EH (cell line): ENCODE measurements around the gene MTREX.

Experiments
- DNase-seq: peaks from one replicate; pipeline ENCODE4 v3.0.0-alpha.2; 2015; ENCODE audit warnings: low read depth

MTREX gene

GRCh38 chr5:55383254-55383653 lies 75.5 kb downstream of the MTREX start:
- no peak for DNase-seq

DNA sequence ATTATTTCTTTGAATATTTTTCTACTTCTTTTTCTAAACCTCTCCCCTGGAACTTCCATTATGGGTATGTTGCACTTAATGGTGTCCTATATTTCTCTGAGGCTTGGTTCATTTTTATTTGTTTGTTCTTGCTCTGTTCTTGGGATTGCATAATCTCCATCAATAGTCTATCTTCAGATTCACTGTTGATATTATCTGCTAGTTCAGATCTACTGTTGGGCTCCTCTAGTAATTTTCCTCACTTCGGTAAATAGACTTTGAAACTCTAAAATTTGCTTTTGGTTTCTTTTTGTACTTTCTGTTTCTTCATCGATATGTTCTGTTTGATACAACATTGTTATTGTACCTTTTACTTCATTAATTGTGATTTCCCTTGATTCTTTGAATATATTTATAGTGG lies 76.3 kb downstream of the MTREX start:
- no peak for DNase-seq

- no peak for DNase-seq
Observed at GRCh38 chr5:55385227-55385626, 77.4 kb downstream of the MTREX start.

DNA sequence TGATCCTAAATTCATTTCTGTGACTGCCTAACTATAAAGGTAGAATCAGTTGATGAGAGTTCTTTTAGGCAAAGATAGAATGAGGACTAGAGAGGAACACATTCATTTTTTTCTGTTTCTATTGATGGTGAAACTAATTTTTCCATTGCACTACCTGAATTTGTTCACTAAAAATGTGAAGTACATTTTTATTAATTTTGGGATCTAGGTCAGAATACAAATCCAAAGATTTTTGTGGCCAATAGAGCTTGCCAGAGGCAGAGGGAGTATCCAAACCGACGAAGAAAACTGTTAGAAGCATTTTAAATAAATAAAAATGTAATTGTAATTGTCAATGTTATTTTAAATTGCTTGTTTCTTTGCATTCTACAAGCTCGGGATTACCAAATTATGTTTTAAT lies 78.1 kb downstream of the MTREX start:
- DNase-seq, result no peak

DNA sequence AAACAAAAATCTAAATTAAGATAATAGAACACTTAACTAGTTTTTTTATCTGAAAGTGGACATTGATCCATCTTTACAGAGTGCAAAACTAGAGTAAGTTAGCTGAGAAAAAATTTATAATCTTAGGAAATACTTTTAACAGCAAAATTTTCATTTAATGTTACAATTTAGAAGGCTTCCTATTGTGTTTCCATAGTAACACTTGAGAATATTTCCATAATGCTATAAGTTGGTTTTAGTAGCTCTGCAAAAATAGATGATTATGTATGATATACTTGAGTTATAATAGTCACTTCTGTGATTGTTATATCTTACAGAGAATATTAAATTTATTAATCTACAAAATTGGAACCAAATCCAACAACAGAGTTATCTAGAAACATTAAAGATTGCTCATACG lies 78.6 kb downstream of the MTREX start:
- no peak for DNase-seq

DNA sequence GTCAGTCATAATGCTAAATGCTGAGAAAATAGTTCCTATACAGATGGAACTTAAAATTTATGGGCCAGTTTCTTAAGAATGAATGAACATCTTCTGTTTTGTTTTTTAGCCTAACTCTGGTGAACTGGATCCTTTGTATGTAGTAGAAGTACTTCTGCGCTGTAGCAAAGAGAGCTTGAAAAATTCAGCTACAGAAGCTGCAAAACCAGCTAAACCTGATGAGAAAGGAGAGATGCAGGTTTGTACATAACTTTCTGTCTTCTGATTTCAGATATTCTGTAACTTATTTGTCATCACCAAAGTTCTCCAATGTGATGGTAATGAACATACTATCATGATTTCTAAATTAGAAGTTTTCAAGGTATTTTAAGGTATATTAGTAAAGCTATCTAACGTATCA lies 80.1 kb downstream of the MTREX start:
- DNase-seq, result no peak

- no peak for DNase-seq
Observed at GRCh38 chr5:55391707-55392106, 83.9 kb downstream of the MTREX start.

DNA sequence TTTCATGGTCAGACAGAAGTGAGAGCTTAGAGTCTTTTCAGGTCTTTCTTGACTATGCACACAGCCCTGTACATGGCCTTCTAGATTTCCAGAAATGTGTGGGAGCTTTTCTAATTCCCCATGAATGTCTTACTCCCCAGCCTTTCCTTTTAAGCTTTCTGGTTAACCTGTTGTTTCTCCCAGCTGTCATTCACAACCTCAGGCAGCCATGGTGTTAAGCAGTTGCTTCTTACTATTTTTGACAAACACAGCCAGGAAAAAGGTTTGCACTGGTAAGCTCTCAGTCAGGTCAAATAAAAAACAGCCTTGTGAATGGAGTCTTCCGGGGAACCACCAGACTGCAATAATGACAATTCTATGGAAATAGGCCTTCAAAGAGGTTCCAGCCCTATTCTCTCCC lies 84.9 kb downstream of the MTREX start:
- no peak for DNase-seq

DNA sequence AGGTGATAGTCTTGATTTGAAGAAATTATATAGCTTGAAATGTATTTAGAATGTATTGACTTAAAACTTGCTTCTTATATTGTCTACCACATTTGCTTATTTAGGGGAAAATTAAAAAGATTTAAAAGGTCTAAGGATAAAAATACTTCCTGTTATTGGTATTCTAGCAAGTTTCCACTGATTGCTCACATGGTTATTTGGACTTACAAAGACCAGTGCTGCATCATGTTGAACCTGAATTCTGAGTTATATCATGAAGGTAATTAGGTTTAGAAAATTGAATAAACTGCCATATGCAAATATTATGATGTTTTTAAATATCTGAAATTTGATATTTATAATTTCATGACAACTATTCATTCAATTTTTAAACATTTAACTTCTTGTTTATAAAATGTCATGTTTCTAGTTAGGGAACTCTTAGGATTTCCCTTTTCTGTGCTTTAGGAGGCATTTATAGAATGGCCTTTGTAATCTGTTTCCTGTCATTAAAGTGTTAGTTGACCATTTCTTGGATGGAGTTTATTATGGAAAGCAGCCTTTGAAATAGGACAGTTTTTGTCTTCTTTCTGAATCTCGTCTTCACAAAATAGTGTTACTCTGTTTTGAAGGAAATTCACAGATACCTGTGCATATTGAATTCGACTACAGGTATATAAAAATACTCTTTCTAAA lies 85.8 kb downstream of the MTREX start:
- no peak for DNase-seq

GRCh38 chr5:55402199-55402598 lies 94.4 kb downstream of the MTREX start:
- no peak for DNase-seq

DNA sequence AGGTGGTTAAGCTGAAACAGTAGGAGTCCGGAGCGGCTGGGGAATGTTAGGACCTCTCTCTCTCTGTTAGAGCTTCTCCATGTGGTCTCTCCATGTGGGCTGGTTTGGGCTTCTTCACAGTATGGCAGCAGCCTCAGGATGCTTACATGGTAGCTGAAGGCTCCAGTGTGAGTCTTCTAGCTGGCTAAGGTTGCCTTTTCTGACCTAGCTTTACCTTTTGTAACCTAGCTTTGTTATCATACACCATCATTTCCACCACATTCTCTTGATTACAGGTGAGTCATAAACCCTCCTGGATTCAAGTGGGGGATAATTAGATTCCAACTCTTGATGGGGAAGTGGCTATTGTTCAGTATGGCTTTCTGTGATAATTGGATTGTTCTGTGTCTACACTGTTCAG lies 98.5 kb downstream of the MTREX start:
- DNase-seq, result no peak

GRCh38 chr5:55407059-55407684 lies 99.4 kb downstream of the MTREX start:
- peak; percentile 71 for DNase-seq

GRCh38 chr5:55407984-55408383 lies 100.2 kb downstream of the MTREX start:
- no peak for DNase-seq

- no peak for DNase-seq
Observed at GRCh38 chr5:55409775-55410174, 102.0 kb downstream of the MTREX start.

DNA sequence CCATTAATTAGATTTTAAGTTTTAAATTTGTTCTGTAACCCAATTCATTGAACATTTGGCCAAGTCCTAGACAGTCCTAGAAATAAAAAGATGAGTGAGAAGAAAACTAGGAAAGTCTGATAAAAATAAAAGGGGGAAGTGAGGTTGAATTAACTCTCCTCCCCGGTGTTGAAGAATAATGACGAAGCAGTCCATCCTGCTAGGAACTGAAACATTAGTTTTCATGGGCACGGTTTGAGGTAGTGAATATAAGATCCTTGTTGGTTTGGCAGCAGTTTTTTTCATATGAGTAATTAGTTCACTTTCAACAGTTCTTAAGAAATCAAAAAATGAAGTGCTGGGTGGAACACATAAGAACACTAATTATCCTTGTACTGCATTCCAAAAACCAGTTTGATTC lies 103.1 kb downstream of the MTREX start:
- no peak for DNase-seq

DNA sequence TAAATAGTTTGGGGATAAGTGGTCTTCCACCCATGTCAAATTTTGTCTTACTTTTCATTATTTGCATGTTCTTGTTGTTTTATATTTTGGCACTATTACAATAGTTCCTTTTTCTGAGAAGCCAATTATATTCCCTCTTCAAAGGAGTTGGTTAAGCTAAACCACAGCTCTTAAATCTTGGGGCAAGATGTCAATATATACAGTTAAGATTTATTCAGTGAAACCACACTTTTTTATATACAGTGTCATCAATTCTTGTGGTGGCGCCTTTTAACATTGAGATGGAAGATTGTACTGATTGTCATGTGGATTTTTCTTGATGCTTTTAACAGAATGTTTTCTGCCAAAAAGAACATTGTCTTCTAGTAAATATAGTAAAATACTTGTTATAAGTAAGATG lies 104.1 kb downstream of the MTREX start:
- no peak for DNase-seq

GRCh38 chr5:55413644-55414043 lies 105.9 kb downstream of the MTREX start:
- no peak for DNase-seq

DNA sequence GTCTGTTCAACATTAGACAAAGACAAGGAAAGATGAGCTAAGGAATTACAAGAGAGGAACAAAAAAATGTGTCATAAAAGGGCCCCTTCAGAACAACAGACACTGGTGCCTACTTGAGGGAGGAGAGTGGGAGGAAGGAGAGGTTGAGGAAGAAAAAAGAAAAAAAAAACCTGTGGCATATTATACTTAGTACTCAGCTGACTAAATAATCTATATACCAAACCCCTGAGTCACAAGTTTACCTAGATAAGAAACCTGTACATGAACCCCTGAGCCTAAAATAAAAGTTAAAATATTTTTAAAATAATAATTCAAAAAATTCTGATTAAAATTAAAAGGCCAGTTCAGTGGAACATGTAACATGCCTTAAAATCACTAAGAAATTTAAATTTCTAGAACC lies 107.3 kb downstream of the MTREX start:
- no peak for DNase-seq

GRCh38 chr5:55416306-55416705 lies 108.5 kb downstream of the MTREX start:
- DNase-seq, result peak; percentile 60

- DNase-seq, result peak; percentile 92
Observed at GRCh38 chr5:55418994-55419968, 111.5 kb downstream of the MTREX start.

DNA sequence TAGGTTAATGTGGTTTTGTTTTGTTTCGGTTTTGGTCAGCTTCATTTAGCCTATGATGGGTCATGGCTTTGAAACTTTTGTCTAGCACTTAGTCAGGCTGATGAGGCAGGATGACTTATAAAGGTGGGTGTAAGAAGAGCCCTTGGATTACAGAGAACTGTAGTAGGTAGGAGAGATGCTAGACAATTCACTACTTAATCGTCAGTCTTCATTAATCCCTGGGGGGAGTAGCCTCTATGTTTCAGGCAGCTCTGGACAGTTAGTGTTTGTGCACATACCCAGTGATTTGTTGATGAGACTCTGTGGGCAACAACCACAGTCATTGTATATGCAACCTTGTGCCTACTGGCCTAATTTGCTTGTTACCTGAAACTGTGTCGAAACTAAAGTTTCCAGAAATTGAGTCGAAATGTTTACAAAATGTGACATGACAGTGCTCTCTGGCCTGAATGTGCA lies 113.3 kb downstream of the MTREX start:
- DNase-seq, result peak; percentile 36

DNA sequence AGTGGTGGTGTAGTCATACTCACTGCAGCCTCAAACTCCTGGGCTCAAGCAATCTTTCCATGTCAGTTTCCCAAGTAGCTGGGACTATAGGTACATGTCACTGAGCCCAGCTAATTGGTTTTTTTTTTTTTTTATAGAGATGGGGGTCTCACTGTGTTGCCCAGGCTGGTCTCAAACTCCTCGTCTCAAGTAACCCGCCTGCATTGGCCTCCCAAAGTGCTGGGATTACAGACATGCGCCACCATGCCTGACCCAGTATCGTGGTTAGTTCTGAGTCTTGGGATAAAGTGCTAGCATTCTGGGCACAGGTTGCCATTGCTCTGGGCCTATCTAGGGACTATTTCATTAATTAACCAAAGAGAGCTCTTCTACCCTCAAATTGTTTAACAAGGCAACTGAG lies 118.7 kb downstream of the MTREX start:
- no peak for DNase-seq

- DNase-seq, result peak; percentile 89
Observed at GRCh38 chr5:55427157-55427556, 119.4 kb downstream of the MTREX start.
